ENCODE data around the gene RPS6KB2. TPM values are rescaled to one million over a fixed set of nuclear protein-coding genes. Genes with fewer than 3 reads are reported as not detected.
A peak's percentile ranks its signal among the peaks of the same experiment; 100 is the strongest.

The RPS6KB2 gene
- total RNA-seq, 2 donors from 2014 or later: 55.0 to 56.1 TPM

DNA sequence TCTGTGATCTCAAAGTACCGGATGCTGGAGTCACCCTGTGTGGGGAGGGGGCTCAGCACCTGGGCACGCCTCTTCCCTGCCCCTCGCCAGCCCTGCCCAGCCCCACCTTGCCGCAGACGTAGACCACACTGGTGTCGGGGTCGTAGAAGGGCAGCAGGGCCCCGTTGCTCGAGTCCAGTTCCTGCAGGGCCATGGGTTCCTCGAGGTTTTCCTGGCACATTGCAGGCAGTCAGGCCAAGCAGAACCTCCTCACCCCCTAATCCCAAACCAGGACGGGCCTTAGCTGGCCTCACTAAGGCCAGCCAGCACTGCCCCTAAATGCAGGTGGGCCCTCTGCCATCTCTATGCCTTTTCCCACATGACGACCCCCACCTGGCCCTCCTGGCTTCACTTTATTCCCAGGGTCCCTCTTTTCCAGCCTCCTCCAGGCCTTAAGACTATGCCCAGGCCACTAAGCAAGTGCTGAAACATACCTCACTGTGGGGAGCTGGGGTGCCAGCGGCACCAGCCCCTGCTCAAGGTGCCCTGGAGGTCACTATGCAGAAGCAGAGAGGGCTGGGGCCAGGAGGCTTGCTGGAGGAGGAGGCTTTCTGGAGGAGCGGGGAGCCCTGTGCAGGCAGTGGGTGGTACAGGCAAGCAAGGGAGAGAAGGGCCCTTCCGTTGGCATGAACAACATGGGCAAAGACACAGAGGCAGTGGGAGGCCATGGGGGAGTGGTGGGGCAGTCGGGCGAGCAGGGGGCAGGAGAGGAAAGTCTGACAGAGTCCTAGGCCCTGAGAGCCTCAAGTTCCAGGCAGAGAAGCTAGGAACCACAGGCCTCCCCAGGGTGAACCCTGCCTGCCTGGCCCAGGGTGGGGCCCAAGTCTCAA, 12.2 kb downstream of the RPS6KB2 start:
- H3K4me1 Mint-ChIP-seq (ENCODE audit: low read depth): peaks cover 63% of the 10 kb centered on the region
- H3K9me3 Mint-ChIP-seq: no peaks in the 10 kb centered on the region
- peak overlapping the region; percentile 92 for H3K27ac Mint-ChIP-seq
- ATAC-seq (replicated peaks in 1 of 2) (peak in 1 of 2 donors; percentile 6), DNase-seq (no peak)
- no peaks in the 10 kb centered on the region for H3K27me3 Mint-ChIP-seq (ENCODE audit: low read depth)
- peaks cover 7 to 12% of the 10 kb centered on the region in 2 donors for H3K36me3 Mint-ChIP-seq (ENCODE audit: insufficient read depth in 2 of 2)
- H3K4me3 Mint-ChIP-seq: peak overlapping the region; percentile 91 to 97

DNA sequence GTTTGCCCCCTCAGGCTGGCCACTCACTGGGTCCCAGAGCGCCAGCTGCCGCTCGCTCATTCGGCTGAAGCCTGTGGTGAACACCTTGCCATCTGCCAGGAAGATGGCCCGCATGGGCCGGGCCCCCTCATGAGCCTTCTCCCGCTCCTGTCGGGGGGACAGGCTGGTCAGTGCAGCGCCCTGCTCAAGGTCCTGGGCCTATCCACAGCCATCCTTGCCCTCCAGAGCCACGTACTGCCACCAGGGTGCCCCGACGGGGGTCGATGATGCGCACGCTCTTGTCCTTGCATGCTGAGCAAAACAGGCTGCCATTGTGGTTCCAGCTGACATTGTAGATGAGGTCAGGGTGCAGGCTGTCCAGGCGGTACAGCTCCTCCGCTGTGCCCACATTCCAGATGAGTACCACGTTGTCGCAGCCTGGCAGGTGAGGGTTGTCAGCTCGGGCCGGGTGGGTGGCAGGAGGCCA, 12.8 kb downstream of the RPS6KB2 start:
- H3K9me3 Mint-ChIP-seq: no peaks in the 10 kb centered on the region
- H3K27me3 Mint-ChIP-seq (ENCODE audit: low read depth): no peaks in the 10 kb centered on the region
- H3K36me3 Mint-ChIP-seq (ENCODE audit: insufficient read depth in 2 of 2): peaks cover 4 to 11% of the 10 kb centered on the region in 2 donors
- ATAC-seq (replicated peaks in 1 of 2): no peak
- no peak overlapping the region for H3K4me3 Mint-ChIP-seq
- DNase-seq: no peak
- H3K4me1 Mint-ChIP-seq (ENCODE audit: low read depth): peaks cover 64% of the 10 kb centered on the region
- no peak overlapping the region for H3K27ac Mint-ChIP-seq

DNA sequence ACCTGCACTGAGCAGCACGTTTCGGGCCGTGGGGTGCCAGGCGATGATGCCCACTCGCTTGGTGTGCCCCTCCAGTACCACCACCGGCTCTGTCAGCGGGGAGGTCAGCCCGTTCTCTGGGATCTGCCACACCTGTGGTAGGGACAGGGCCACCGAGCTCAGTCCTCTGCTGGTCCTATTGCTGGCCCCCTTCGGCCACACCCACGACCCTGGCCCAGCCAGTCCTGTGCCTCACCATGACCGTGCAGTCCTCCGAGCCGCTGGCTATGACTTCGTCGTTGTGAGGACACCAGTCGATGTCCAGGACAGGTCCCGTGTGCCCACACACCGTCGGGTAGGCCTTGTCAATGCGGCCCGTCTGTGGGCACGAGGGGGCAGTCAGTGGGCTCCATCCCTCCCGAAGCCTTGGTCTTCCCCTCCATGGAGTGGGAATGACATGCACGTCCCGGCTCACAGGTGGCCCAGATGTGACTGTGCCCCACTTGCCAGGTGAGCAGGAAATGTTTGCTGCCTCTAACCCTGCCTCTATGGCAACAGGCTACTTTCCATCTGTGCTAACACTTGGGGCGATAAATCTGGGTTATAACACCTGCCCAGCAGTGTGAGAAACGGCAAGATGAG, 13.5 kb downstream of the RPS6KB2 start:
- Mint-ChIP-seq H3K4me1 (ENCODE audit: low read depth) (peaks cover 71% of the 10 kb centered on the region), H3K27ac (no peak overlapping the region), H3K9me3 (no peaks in the 10 kb centered on the region), H3K4me3 (peak overlapping the region; percentile 44 to 84), H3K36me3 (ENCODE audit: insufficient read depth in 2 of 2) (peaks cover 2 to 7% of the 10 kb centered on the region in 2 donors), H3K27me3 (ENCODE audit: low read depth) (no peaks in the 10 kb centered on the region)
- ATAC-seq (replicated peaks in 1 of 2) (no peak), DNase-seq (no peak)

DNA sequence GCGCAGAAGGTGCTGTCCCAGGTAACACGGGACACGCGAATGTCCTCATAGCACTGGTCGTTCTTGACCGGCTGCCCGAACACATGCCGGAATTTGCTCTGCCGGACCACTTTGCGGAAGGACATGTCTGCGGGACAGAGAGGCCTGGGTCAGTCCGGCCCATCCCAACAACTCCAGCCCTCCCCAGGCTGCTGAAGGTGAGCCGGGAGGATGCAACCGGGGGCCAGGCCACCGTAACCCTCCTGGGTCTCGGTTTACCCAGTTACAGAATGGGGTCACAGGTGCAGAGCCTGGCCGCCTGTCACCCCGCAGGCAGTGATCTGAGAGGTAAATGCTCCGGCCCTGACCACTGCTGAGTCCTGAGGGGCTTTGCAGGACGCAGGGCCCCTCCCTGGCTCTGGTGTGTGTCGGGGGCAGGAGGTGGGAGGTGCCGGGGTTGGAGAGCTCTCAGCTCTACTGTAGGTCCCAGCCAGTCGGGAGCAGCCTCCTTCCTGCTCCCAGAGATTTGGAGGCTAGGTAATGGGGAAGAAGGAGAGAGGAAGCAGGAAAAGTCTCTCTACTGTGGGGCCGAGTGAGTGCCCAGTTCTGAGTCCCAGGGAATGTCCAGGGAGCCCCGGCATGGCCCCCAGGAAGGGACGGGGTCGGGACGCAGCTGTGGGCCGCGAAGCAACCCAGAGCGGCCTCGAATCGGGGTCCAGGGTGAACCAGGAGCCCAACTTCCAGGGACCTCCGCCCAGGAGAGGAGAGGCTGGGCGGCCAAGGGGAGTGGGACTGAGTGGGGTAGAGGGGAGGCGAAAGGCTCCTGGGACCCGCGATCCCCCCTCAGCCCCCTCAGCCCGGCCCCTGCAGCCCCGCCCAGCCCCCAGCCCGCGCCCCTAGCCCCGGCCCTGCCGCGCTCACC, 14.5 kb downstream of the RPS6KB2 start:
- ATAC-seq (replicated peaks in 1 of 2) (no peak), DNase-seq (no peak)
- peaks cover 78% of the 10 kb centered on the region for H3K4me1 Mint-ChIP-seq (ENCODE audit: low read depth)
- peaks cover 2 to 5% of the 10 kb centered on the region in 2 donors for H3K36me3 Mint-ChIP-seq (ENCODE audit: insufficient read depth in 2 of 2)
- H3K4me3 Mint-ChIP-seq: peak overlapping the region; percentile 77 to 84
- no peaks in the 10 kb centered on the region for H3K9me3 Mint-ChIP-seq
- no peaks in the 10 kb centered on the region for H3K27me3 Mint-ChIP-seq (ENCODE audit: low read depth)
- H3K27ac Mint-ChIP-seq: no peak overlapping the region

DNA sequence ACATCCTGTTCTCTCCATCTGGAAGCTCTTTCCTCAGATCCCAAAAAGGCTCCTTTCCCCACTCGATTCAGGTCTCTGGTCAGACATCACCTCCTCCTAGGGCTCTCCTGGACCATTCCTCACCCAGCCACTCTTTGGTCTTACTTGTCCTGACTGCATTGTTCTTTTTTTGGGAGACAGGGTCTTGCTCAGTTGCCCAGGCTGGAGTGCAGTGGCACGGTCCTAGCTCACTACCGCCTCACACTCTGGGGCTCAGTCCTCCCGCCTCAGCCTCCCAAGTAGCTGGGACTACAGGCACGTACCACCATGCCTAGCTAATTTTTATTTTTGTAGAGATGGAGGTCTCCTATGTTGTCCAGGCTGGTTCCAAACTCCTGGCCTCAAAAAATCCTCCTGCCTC, 17.2 kb downstream of the RPS6KB2 start:
- Mint-ChIP-seq H3K27me3 (ENCODE audit: low read depth) (no peaks in the 10 kb centered on the region), H3K4me1 (ENCODE audit: low read depth) (peaks cover 76% of the 10 kb centered on the region), H3K9me3 (no peaks in the 10 kb centered on the region), H3K4me3 (peak overlapping the region; percentile 84 to 90), H3K36me3 (ENCODE audit: insufficient read depth in 2 of 2) (no peaks in the 10 kb centered on the region), H3K27ac (peak overlapping the region; percentile 81)
- DNase-seq (no peak), ATAC-seq (replicated peaks in 1 of 2) (no peak)

DNA sequence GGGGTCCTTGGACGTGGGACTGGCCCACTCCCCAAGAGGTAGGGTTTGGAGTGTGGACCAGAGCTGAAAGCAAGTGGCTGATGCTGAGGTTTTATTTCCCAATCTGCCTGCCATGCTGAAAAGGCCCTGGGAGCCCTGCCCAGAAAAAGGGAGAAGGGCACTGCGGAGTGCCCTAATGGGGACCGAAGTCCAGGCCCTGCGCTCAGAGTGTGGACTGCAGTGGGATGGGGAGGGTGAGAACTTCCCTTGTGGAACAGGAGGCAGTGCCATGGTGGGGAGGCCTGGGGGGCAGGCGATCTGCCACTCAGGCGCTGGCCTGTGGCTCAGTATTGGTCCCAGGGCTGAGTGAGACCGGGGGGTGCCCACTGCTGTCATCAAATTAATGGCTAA, 19.9 kb downstream of the RPS6KB2 start:
- no peaks in the 10 kb centered on the region for H3K27me3 Mint-ChIP-seq (ENCODE audit: low read depth)
- ATAC-seq (replicated peaks in 1 of 2) (no peak), DNase-seq (no peak)
- no peak overlapping the region for H3K27ac Mint-ChIP-seq
- peak overlapping the region in 1 of 2 donors; percentile 42 for H3K4me3 Mint-ChIP-seq
- H3K36me3 Mint-ChIP-seq (ENCODE audit: insufficient read depth in 2 of 2): no peaks in the 10 kb centered on the region
- peaks cover 61% of the 10 kb centered on the region for H3K4me1 Mint-ChIP-seq (ENCODE audit: low read depth)
- no peaks in the 10 kb centered on the region for H3K9me3 Mint-ChIP-seq

DNA sequence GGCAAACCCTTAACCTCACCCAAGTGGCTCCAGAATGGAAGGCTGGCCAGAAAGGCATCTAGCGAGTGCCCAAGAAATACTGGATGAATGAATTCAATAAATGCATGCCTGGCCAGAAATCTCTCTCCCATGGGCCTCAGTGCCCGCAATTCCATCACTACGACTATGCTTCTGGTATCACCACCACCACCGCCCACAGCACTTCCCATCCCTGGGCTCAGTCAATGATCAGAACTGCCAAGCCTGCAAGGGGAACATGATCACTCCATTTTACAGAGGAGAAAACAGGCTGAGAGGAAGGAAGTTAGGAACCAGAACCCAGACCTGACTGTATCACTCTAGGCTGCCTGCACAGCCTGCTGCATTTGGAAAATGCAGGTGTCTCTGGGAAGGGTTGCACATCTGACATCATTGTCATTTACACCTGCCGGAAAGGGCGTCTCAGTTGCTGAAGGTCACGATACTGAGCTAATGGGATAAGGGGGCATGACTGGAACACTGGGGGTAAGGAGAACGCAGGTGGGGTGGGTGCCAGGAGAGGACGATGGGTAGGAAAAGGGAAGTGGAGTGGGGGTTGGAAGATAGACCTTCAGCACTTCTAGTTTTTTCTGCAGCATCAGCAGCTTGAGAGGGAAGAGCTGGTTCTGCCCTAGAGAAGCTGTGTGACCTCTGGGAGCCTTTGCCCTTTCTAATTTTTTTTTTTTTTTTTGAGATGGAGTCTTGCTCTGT, 21.0 kb downstream of the RPS6KB2 start:
- Mint-ChIP-seq H3K4me3 (no peak overlapping the region), H3K36me3 (ENCODE audit: insufficient read depth in 2 of 2) (no peaks in the 10 kb centered on the region), H3K27me3 (ENCODE audit: low read depth) (no peaks in the 10 kb centered on the region), H3K27ac (no peak overlapping the region), H3K9me3 (no peaks in the 10 kb centered on the region), H3K4me1 (ENCODE audit: low read depth) (peaks cover 54% of the 10 kb centered on the region)
- ATAC-seq (replicated peaks in 1 of 2) (no peak), DNase-seq (no peak)

DNA sequence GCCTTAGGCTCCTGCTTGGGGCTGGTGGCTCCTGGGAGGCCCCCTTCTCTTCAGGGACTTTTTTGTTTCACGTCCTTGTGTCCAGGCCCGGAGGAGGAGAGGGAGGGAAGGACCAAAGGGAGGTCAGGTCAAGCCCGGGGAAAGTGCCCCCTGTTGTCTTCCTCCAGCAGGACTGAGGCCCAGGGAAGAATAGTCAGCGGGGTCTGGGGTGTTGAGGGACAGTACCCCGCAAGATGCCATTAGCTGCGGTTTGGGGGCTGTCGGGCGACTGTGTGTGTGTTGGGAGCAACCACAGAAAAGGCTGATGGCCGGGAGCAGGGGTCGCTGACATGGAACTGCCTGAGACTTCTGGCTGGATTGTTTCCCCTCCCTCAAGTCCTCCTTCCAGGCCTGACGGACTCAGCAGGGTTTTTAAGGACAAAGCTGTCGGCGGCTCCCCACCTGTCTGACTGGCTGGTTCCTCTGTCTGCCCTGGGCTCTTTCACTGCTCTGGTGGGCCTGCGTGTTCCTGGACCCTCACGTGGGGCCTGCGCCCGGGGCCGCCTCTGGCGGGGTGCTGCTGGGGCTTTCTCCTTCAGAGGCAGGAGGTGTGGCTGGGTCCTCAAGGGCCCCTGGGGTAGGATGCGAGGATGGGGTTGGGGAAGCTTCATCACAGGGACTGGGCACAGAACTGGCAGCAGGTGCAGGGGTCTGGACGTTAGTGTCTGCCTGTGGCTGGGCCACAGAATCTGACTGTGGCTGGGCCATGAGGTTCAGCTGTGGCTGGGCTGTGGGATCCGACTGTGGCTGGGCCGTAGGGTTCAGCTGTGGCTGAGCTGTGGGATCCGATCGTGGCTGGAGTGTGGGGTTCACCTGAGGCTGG, 22.7 kb downstream of the RPS6KB2 start:
- DNase-seq: no peak
- no peak for ATAC-seq (replicated peaks in 1 of 2)
- H3K27me3 Mint-ChIP-seq (ENCODE audit: low read depth): no peaks in the 10 kb centered on the region
- no peaks in the 10 kb centered on the region for H3K36me3 Mint-ChIP-seq (ENCODE audit: insufficient read depth in 2 of 2)
- no peak overlapping the region for H3K4me3 Mint-ChIP-seq
- peaks cover 37% of the 10 kb centered on the region for H3K4me1 Mint-ChIP-seq (ENCODE audit: low read depth)
- no peak overlapping the region for H3K27ac Mint-ChIP-seq
- H3K9me3 Mint-ChIP-seq: no peaks in the 10 kb centered on the region

DNA sequence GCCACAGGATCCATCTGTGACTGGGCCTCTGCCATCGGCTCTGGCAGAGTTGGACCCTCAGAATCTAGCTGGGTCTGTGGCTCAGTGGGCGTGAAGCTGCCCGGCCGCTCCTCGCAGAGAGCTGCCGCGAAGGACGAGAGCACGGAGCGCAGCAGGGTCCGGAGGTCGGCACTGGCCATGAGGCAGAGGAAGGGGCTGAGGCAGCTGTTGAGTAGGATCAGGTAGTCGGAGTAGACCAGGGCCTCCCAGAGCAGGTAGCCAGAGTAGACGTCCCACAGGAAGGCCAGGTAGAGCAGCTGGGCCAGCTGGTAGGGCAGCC, 23.3 kb downstream of the RPS6KB2 start:
- no peaks in the 10 kb centered on the region for H3K9me3 Mint-ChIP-seq
- H3K27ac Mint-ChIP-seq: no peak overlapping the region
- no peak overlapping the region for H3K4me3 Mint-ChIP-seq
- peaks cover 31% of the 10 kb centered on the region for H3K4me1 Mint-ChIP-seq (ENCODE audit: low read depth)
- no peaks in the 10 kb centered on the region for H3K27me3 Mint-ChIP-seq (ENCODE audit: low read depth)
- no peak for DNase-seq
- no peak for ATAC-seq (replicated peaks in 1 of 2)
- no peaks in the 10 kb centered on the region for H3K36me3 Mint-ChIP-seq (ENCODE audit: insufficient read depth in 2 of 2)

DNA sequence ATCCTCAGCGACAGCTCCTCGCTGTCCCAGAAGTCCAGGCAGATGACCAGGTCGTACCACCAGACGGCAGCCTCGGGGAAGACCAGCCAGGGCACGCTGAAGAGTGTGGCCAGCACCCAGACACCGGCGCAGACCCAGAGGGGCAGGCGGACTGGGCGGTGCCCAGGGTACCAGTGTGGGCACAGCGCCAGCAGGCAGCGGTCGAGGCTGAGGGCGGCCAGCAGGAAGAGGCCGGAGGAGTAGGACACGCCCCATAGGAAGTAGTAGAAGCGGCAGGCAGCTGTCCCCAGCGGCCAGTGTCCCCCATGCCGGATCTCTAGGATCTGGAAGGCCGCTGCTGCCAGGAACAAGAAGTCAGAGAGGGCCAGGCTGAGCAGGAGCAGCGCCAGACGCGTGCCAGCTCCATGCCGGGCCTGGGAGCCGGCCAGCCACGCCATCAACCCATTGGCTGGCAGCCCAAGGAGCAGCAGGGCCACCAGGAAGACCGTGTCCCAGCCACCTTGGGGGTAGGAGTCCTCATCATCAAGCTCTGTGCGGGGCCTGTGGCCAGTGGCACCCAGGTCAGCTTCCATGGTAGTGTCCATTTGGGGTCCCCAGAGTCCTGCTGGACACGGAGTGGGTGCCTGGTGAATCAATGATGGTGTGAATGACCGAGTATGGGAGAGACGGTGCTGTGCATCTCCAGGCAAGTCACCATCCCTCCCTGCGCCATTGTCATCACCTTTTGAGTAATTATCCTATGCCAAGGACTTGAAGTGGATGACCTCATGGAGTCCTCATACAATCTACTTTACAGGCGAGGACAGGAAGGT, 24.1 kb downstream of the RPS6KB2 start, which contains the start of gene GPR152:
TSS of gene GPR152 (minus strand) at position 589 of the 812 bp plus-strand sequence. CDS start at position 584, 5 bp downstream.
- H3K4me1 Mint-ChIP-seq (ENCODE audit: low read depth): peaks cover 24% of the 10 kb centered on the region
- H3K4me3 Mint-ChIP-seq: no peak within 1 kb of the TSS
- H3K27me3 Mint-ChIP-seq (ENCODE audit: low read depth): no peaks in the 10 kb centered on the region
- no peak within 1 kb of the TSS for H3K27ac Mint-ChIP-seq
- ATAC-seq (replicated peaks in 1 of 2): no peak
- no peak for DNase-seq
- no peaks in the 10 kb centered on the region for H3K9me3 Mint-ChIP-seq
- H3K36me3 Mint-ChIP-seq (ENCODE audit: insufficient read depth in 2 of 2): no peaks in the 10 kb centered on the region
